NCI-H460 (cell line): ENCODE data around the gene TMC1. TPM values are rescaled to one million over a fixed set of nuclear protein-coding genes. Genes with fewer than 3 reads are reported as not detected.

Source experiments
- DNase-seq: peaks from one replicate; pipeline ENCODE4 v3.0.0-alpha.2; 2016; ENCODE audit warnings: low read depth; ENCODE audit errors: extremely low read depth
- total RNA-seq: library from RNA; depleted of rRNA; stranded (reverse); fragments of >200 nt; shearing (Covaris generic); gene quantifications from 2 replicates; pipeline ENCODE4 v1.2.3, GENCODE V29; 2014

The TMC1 gene
- total RNA-seq, 1 experiment from 2014 or later: not detected

- DNase-seq: no peak
These were observed 144.0 kb downstream of the TMC1 start for GRCh38 chr9:72665421-72665820.

- DNase-seq: no peak
These were observed 145.8 kb downstream of the TMC1 start for GRCh38 chr9:72667181-72667580.

GRCh38 chr9:72674961-72675360, 153.6 kb downstream of the TMC1 start:
- no peak for DNase-seq

- no peak for DNase-seq
These were observed 154.2 kb downstream of the TMC1 start for GRCh38 chr9:72675586-72675985.

GRCh38 chr9:72680593-72681282, 159.3 kb downstream of the TMC1 start:
- no peak for DNase-seq

- no peak for DNase-seq
These were observed 159.8 kb downstream of the TMC1 start for GRCh38 chr9:72681283-72681630.

- DNase-seq: no peak
These were observed 163.2 kb downstream of the TMC1 start for GRCh38 chr9:72684615-72685014.

GRCh38 chr9:72685911-72686310, 164.5 kb downstream of the TMC1 start:
- no peak for DNase-seq

- DNase-seq: no peak
These were observed 165.9 kb downstream of the TMC1 start for GRCh38 chr9:72687331-72687730.

- no peak for DNase-seq
These were observed 170.3 kb downstream of the TMC1 start for GRCh38 chr9:72691671-72692070.

GRCh38 chr9:72695365-72695764, 174.0 kb downstream of the TMC1 start:
- DNase-seq: no peak

GRCh38 chr9:72696511-72696910, 175.1 kb downstream of the TMC1 start:
- no peak for DNase-seq

- no peak for DNase-seq
These were observed 180.1 kb downstream of the TMC1 start for GRCh38 chr9:72701510-72701909.

- no peak for DNase-seq
These were observed 182.2 kb downstream of the TMC1 start for GRCh38 chr9:72703574-72703973.

- DNase-seq: no peak
These were observed 183.4 kb downstream of the TMC1 start for GRCh38 chr9:72704688-72705375.

- no peak for DNase-seq
These were observed 197.1 kb downstream of the TMC1 start for GRCh38 chr9:72718503-72718902.

- no peak for DNase-seq
These were observed 199.7 kb downstream of the TMC1 start for GRCh38 chr9:72721067-72721466.

- DNase-seq: no peak
These were observed 205.5 kb downstream of the TMC1 start for GRCh38 chr9:72726947-72727346.

GRCh38 chr9:72728031-72728770, 206.8 kb downstream of the TMC1 start:
- DNase-seq: no peak

- no peak for DNase-seq
These were observed 212.5 kb downstream of the TMC1 start for GRCh38 chr9:72733895-72734294.

GRCh38 chr9:72734631-72735030, 213.2 kb downstream of the TMC1 start:
- no peak for DNase-seq

GRCh38 chr9:72743836-72744235, 222.4 kb downstream of the TMC1 start:
- no peak for DNase-seq
